Suppressor macrophage (primary cell): ENCODE measurements around the gene MIAT.

Experiments
- DNase-seq, 4 experiments: peaks; one replicate each; pipeline ENCODE4 v3.0.0-alpha.2; 2020 to 2022

Gene MIAT

GRCh38 chr22:26670459-26670858 lies 13.1 kb downstream of the MIAT start:
- DNase-seq: no peak

- no peak for DNase-seq
Observed at GRCh38 chr22:26671317-26672059, 14.1 kb downstream of the MIAT start.

- no peak for DNase-seq
Observed at GRCh38 chr22:26672060-26672471, 14.7 kb downstream of the MIAT start.

- DNase-seq: peak; percentile 94 to 98 (median 96)
Observed at GRCh38 chr22:26672590-26673468, 15.4 kb downstream of the MIAT start.

DNA sequence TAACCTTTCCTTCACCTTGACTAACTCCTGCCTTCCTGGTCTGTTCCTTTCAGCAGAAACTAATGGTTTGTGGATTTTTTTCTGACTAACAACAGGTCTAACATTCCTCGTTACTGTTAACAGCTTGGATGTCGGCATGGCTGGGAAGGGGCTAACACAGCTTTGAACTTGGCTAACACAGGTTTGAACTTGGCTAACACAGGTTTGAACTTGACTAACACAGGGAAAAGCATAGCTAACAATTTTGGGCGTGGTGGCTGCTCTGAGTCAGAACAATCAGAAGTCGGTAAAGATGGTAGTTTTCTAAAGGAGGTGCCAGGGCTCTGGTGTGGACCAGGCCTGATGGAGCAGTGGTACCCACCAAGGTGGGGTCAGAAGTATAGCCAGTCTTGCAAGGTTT lies 16.1 kb downstream of the MIAT start:
- no peak for DNase-seq

DNA sequence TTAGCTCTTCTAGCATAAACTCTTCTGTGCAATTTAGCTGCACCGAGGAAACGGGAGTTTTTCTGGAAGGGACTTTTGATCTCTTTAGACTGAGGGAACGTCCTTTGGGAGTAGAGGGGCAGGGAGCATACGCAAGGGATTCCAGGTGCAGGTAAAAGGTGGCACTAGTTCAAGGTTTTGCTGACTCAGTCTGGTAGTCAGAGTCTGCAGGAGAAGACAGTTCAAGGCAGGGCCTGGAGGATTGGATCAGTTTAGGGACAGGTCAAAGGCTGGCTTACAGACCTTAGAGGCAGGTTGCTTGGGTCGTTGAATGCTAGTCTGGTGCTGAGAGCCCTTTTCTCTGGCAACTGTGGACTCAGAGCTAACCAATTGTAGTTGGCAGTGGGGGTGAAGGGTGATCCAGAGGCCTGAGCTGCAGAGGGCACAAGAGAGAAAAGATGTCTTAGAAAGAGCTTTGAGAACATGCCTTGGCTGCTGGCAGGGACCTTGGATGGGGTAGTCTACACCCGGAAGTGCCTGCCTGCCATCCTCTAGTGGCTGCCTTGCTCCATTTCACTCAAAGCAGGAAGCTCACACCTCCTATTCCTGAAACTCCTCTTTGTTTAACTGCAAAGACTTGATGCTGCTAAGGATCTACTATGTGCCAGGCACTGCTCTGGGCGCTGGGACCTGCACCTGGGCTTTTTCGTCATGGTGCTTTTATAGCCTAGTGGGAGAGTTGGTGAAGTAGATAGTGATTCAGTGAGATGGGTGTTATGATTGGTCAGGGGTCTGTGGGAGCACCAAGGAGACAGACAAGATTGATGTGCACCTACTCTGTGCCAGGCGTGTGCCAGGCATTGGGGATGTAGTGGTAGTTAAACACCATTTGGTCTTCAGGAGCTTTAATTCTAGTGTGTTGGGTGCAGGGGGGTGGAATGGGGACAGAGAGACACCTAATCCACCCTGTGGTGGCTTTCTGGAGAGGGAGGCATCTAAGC lies 17.1 kb downstream of the MIAT start:
- peak in 3 of 4 experiments; percentile 44 to 50 (median 45) for DNase-seq

- no peak for DNase-seq
Observed at GRCh38 chr22:26675687-26676268, 18.4 kb downstream of the MIAT start.

DNA sequence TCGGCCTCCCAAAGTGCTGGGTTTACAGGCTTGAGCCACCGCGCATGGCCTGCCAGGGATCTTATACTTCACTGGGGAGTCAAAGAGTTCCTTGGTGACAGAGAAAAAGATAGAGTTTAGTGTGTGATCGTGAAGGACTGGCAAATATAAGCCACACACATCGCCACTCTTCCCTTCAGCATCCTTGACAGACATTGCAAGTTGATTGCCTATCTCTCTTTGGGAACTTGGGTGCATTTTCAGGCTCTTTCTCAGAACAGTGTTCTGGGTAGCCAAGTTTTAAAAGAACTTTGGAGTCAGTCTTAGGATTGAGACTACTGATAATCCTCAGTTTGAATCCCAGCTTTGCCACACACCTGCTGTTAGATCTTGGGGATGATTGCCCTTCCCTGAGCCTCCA lies 19.8 kb downstream of the MIAT start:
- no peak for DNase-seq

GRCh38 chr22:26679003-26679629 lies 21.7 kb downstream of the MIAT start:
- peak; percentile 75 to 86 (median 81) for DNase-seq

DNA sequence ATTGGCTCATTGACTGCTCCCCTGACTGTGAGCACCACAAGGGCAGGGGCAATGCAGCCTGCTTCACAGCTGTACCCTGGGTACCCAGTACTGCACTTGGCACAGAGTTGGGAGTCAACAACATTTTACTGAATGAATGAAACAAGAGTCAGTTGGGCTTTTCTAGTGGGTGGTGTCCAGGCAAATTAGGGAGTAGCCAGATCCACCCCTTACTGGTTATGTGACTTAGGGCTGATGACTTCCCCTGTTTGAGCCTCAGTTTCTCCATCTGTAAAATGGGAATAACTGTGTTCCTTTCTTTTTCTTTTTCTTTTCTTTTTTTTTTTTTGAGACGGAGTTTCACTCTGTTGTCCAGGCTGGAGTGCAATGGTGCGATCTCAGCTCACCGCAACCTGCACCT lies 23.1 kb downstream of the MIAT start:
- no peak for DNase-seq

DNA sequence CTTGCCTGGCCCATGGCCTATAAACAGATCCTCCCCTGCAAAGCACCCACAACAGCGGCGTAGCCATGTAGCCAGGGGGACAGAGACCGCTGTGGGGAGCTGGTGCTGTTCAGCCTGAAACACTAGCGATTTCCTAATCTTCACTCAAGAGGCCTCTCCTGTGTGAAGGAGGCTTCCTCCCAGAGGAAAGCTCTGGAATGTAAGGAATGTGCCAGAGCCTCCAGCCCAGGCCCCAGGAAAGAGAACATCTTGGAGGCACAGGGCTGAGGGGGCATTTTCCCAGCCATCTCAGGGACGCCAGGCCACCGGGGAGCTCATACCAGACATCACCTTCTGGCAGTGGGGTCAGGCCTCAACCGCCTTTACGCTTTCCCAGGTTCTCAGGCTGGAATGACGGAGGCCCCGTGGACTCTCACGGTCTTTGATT lies 24.0 kb downstream of the MIAT start:
- DNase-seq: no peak

- no peak for DNase-seq
Observed at GRCh38 chr22:26684168-26684567, 26.8 kb downstream of the MIAT start.

DNA sequence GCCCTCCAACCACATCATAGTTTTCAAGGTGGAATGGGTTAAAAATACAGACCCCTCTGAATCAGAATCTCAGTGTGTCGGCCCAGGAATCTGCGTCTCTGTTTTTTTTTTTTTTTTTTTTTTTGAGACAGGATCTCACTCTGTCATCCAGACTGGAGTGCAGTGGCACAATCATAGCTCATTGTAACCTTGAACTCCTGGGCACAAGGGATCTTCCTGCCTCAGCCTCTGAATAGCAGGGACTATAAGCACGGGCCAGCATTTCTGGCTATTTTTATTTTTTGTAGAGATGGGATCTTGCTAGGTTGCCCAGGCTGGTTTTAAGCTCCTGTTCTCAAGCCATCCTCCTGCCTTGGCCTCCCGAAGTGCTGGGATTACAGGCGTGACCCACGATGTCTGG lies 28.2 kb downstream of the MIAT start:
- DNase-seq: no peak

- no peak for DNase-seq
Observed at GRCh38 chr22:26687439-26687838, 30.1 kb downstream of the MIAT start.

DNA sequence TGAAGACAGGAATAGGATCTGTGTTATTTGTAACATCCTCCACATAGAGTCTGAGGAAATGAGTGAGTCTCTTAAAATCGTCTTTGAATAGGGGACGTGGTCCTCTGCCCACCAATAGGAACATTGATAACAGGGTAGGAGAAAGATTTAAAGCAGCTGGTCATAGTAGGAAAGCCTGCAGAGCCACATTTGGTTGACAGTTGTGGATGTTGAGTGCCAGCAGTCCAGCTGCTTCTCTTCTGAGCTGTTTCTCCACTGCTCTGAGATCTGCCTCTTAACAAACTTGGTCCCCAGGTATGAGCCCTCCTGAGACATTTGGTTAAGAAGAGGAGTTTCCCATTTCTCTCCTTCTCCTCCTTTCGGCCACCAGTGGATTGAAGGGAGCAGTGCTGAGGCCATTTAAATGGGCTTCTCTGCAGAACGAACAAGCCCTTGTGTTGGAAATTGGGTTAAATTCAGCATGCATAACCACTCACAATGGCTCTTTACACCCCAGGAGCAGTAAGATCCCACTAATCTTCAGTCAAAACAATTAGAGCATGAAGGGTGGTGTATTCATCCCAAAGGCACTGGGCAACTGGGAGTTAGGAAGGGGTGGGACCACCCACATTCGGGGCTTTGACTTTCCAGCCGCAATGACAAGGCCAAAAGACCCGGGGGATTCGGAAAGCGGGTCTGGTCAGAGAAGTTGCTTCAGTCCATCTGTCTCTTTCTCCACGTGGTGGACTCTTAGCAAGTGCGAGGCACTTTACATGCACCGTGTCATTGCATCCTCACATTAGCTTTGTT lies 32.3 kb downstream of the MIAT start:
- no peak for DNase-seq

DNA sequence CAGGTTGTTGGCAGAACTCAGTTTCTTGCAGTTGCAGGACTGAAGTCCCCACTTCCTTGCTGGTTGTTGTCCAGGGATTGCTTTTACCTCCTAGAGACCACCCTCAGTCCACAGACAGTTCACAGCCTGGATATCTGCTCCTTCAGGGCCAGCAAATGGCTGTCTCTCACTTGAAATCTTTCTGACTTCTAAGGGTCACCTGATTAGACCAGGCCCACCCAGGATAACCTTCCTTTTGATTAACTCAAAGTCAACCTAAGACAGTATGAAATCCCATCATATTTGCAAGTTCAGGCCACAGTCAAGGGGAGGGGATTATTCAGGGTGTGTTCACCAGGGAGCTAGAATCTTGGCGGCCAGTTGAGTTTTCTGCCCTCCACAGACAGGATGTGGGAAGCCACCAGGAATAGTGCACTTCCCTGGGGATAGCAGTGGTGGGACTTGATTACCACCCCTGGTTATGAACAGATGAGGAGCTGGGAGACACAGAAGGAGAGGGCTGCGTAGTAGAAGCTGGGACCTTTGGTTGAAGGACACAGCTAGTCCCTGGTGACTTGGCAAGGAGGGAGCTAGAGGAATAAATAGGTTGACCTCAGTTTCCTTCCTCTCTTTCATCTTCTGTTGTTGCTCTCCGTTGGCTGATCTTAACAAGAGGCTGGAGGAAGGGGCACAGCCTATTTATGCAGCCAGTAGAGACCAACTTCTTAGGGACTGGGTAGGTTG lies 33.4 kb downstream of the MIAT start:
- DNase-seq: no peak

- no peak for DNase-seq
Observed at GRCh38 chr22:26691377-26691716, 34.0 kb downstream of the MIAT start.

GRCh38 chr22:26692215-26692614 lies 34.8 kb downstream of the MIAT start:
- DNase-seq: no peak

DNA sequence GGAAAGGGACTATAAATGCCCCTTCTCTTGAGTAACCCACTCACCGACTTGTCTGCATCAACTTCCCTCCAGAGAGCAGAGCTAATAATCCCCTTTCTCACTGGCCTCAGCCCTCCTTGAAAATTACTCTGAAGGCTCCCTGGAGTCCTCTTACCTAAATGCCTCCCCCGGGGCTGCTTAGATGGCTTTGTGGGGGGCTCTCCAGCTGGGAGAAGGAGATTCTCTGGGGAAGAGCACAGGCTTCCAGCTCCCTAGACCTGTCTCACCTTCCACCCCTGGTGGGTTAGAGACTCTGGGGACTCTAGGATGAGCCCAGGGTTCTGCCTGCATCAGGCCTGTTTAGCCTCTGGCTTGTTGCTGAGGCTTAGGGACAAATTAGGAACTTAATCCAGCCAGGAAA lies 39.8 kb downstream of the MIAT start:
- DNase-seq: no peak

- no peak for DNase-seq
Observed at GRCh38 chr22:26700462-26700861, 43.1 kb downstream of the MIAT start.
